Panc1 (cell line): ENCODE measurements around the gene POLR2A. TPM values are rescaled to one million over a fixed set of nuclear protein-coding genes. Genes with fewer than 3 reads are reported as not detected.

Experiments used
- ATAC-seq: fragments of 200-7000 bp; cut with Tn5 transposase; 2 replicates; pipeline ENCODE4 v1.9.1; 2020; ENCODE audit warnings: mild to moderate bottlenecking, moderate library complexity
- BruUV-seq: library from RNA; stranded (reverse); fragments of 400-500 nt; replicated peaks from 2 replicates; lab custom pipeline; 2021; lab: Mats Ljungman, UMichigan
- CTCF ChIA-PET: fragments of 300-600 bp; sonication (Branson Sonifier 250); formaldehyde crosslinking; loops from one replicate; lab custom pipeline; 2022; ENCODE audit warnings: antibody characterized with exemption; lab: Charles Lee
- POLR2A ChIA-PET: fragments of 300-600 bp; sonication (Branson Sonifier 250); formaldehyde crosslinking; loops from one replicate; lab custom pipeline; 2022; ENCODE audit warnings: antibody characterized with exemption; lab: Charles Lee
- DNase-seq: peaks from one replicate; pipeline ENCODE4 v3.0.0-alpha.2; 2010; ENCODE audit warnings: low read depth, low spot score
- H3K27ac ChIP-seq: 2 replicates; pipeline ENCODE4 v1.5.1; 2011; ENCODE audit warnings: mild to moderate bottlenecking, low read length, inconsistent platforms
- H3K27me3 ChIP-seq: fragments of 200-500 bp; sonication (Bioruptor generic); 2 replicates; pipeline ENCODE4 v1.6.0; 2014; ENCODE audit warnings: low read length, inconsistent platforms; ENCODE audit not compliant: control insufficient read depth, insufficient read depth
- H3K36me3 ChIP-seq: fragments of 200-500 bp; sonication (Bioruptor generic); 2 replicates; pipeline ENCODE4 v1.5.1; 2014; ENCODE audit warnings: inconsistent platforms, mild to moderate bottlenecking, low read length, moderate library complexity; ENCODE audit not compliant: control insufficient read depth, insufficient read depth
- H3K4me1 ChIP-seq: 2 replicates; pipeline ENCODE4 v1.5.1; 2011; ENCODE audit warnings: inconsistent platforms, mild to moderate bottlenecking, low read length, moderate library complexity; ENCODE audit not compliant: control insufficient read depth, insufficient read depth
- H3K4me3 ChIP-seq, 2 experiments: 2 replicates each; pipeline ENCODE4 v1.5.1; 2011 to 2012; ENCODE audit warnings: low read depth in 2 of 2, low read length in 2 of 2, mild to moderate bottlenecking in 2 of 2, inconsistent platforms in 1 of 2, moderate library complexity in 1 of 2
- H3K9me3 ChIP-seq: fragments of 200-500 bp; sonication (Bioruptor generic); 2 replicates; pipeline ENCODE4 v1.5.1; 2014; ENCODE audit warnings: low read depth, mild to moderate bottlenecking, inconsistent platforms, low read length, moderate library complexity; ENCODE audit not compliant: control insufficient read depth, insufficient read depth
- CTCF ChIP-seq: fragments of 450-650 bp; IDR thresholded peaks from 2 replicates; pipeline ENCODE4 v1.5.1; 2017; ENCODE audit warnings: mild to moderate bottlenecking
- POLR2AphosphoS5 ChIP-seq: IDR thresholded peaks from 2 replicates; pipeline ENCODE4 v1.6.1; 2012; ENCODE audit warnings: mild to moderate bottlenecking, low read depth, low read length, moderate library complexity
- REST ChIP-seq, 2 experiments: IDR thresholded peaks; 2 replicates each; pipeline ENCODE4 v1.6.1; 2011 to 2012; ENCODE audit warnings: low read depth in 2 of 2, control low read depth in 1 of 2, low read length in 1 of 2, mild to moderate bottlenecking in 1 of 2, moderate library complexity in 1 of 2; ENCODE audit not compliant: insufficient read depth in 1 of 2
- SIN3A ChIP-seq: IDR thresholded peaks from 2 replicates; pipeline ENCODE4 v1.6.1; 2012; ENCODE audit warnings: low read depth, mild to moderate bottlenecking, low read length, moderate library complexity, borderline replicate concordance; ENCODE audit not compliant: insufficient read depth
- TCF7L2 ChIP-seq: IDR thresholded peaks from 2 replicates; pipeline ENCODE4 v1.6.1; 2011; ENCODE audit warnings: mild to moderate bottlenecking, low read depth, low read length, inconsistent platforms
- in situ Hi-C: cut with HindIII; loops from 2 replicates; pipeline ENCODE4 v1.10.0; 2016; ENCODE audit warnings: low sequenced_read_pairs, low pct_unique_long_range_greater_than_20kb
- intact Hi-C: fragments of 100-400 bp; cut with micrococcal nuclease; formaldehyde crosslinking; loops from one replicate; pipeline ENCODE4 v1.10.0; 2022; ENCODE audit not compliant: unreplicated experiment
- total RNA-seq: library from RNA; stranded (reverse); gene quantifications from one replicate; pipeline ENCODE4 v1.2.1, GENCODE V29; 2021; ENCODE audit not compliant: unreplicated experiment

Gene POLR2A
- total RNA-seq, 1 experiment from 2014 or later: 181 TPM

- ATAC-seq (no peak), DNase-seq (no peak)
- Histone ChIP-seq H3K4me3 (no peak overlapping the region), H3K9me3 (no peaks in the 10 kb centered on the region), H3K36me3 (peaks cover 22% of the 10 kb centered on the region), H3K27ac (no peak overlapping the region), H3K4me1 (peaks cover 6% of the 10 kb centered on the region; the same call in 1 of the 2 replicates), H3K27me3 (no peaks in the 10 kb centered on the region)
- intact Hi-C loops (no loop called here), in situ Hi-C loops (no loop called here)
- TF ChIP-seq POLR2AphosphoS5 (no peak), CTCF (no peak), SIN3A (no peak), REST (IDR thresholded peaks at IDR 0.05; ENCODE audit: insufficient read depth in 1 of 2, low read depth in 2 of 2, low read length in 1 of 2) (no peak), TCF7L2 (no peak)
- no TSS peak for BruUV-seq
- POLR2A ChIA-PET: no interaction called here
- CTCF ChIA-PET: no interaction called here
These were observed 11.8 kb downstream of the POLR2A start for GRCh38 chr17:7495906-7496434.

GRCh38 chr17:7496470-7497183 lies 12.5 kb downstream of the POLR2A start:
- DNase-seq: no peak
- Histone ChIP-seq H3K4me3 (no peak overlapping the region), H3K36me3 (peaks cover 29% of the 10 kb centered on the region), H3K27ac (no peak overlapping the region), H3K9me3 (no peaks in the 10 kb centered on the region), H3K4me1 (peaks cover 5% of the 10 kb centered on the region; the same call in 1 of the 2 replicates), H3K27me3 (no peaks in the 10 kb centered on the region)
- ChIA-PET CTCF (no interaction called here), POLR2A (no interaction called here)
- no peak for TF ChIP-seq POLR2AphosphoS5
- no peak for TF ChIP-seq TCF7L2
- no peak for TF ChIP-seq REST (IDR thresholded peaks at IDR 0.05; ENCODE audit: insufficient read depth in 1 of 2, low read depth in 2 of 2, low read length in 1 of 2)
- TF ChIP-seq CTCF: no peak
- no peak for TF ChIP-seq SIN3A
- intact Hi-C loops: no loop called here
- in situ Hi-C loops: no loop called here
- TSS peak; percentile 57 for BruUV-seq
- no peak for ATAC-seq
